GM19043 (cell line): Measurements from ENCODE around the gene RBM19.

Source experiments
- ATAC-seq: cut with Tn5 transposase; IDR thresholded peaks from one replicate; pipeline ENCODE4 v1.9.1; 2021; ENCODE audit warnings: low read depth; ENCODE audit not compliant: unreplicated experiment

RBM19 gene

GRCh38 chr12:113889891-113890581 lies 76.1 kb downstream of the RBM19 start:
- no peak for ATAC-seq

- no peak for ATAC-seq
Observed at GRCh38 chr12:113889076-113889475, 77.0 kb downstream of the RBM19 start.

GRCh38 chr12:113888435-113888834 lies 77.7 kb downstream of the RBM19 start:
- ATAC-seq: no peak

DNA sequence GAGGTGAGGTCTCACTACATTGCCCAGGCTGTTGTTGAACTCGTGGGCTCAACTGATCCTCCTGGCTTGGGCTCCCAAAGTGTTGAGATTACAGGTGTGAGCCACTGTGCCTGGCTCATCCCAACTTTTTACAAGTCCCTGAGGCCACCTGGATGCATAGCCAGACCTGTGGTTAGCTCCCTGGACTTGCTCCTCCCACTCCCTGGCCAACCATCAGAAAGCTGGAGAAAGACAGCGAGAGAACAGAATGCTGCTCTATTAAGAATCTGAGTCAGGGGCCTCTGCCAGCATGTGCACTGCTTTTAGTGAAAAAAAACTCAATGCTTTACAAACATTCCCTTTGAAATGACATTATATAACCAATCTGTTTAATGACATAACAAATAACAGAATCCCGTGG lies 78.2 kb downstream of the RBM19 start:
- no peak for ATAC-seq

DNA sequence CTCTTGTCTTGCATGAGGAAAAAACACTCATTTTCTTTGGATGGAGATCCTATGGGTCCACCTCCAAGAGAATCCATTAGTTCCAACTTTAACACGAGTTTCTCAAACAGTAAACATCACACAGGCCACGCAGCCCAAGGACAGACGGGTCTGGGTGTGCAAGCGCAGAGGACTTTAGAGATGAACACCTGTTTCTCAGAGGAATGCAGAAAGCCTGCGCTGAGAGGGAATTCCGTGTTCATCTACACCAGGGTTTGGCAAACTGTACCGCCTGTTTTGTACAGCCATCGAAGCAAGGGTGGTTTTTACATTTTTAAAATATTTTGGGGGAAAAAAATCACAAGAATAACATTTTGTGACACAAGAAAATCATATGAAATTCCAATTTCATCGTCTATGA lies 79.4 kb downstream of the RBM19 start:
- no peak for ATAC-seq

- no peak for ATAC-seq
Observed at GRCh38 chr12:113884392-113884791, 81.7 kb downstream of the RBM19 start.

GRCh38 chr12:113882690-113883089 lies 83.4 kb downstream of the RBM19 start:
- no peak for ATAC-seq

DNA sequence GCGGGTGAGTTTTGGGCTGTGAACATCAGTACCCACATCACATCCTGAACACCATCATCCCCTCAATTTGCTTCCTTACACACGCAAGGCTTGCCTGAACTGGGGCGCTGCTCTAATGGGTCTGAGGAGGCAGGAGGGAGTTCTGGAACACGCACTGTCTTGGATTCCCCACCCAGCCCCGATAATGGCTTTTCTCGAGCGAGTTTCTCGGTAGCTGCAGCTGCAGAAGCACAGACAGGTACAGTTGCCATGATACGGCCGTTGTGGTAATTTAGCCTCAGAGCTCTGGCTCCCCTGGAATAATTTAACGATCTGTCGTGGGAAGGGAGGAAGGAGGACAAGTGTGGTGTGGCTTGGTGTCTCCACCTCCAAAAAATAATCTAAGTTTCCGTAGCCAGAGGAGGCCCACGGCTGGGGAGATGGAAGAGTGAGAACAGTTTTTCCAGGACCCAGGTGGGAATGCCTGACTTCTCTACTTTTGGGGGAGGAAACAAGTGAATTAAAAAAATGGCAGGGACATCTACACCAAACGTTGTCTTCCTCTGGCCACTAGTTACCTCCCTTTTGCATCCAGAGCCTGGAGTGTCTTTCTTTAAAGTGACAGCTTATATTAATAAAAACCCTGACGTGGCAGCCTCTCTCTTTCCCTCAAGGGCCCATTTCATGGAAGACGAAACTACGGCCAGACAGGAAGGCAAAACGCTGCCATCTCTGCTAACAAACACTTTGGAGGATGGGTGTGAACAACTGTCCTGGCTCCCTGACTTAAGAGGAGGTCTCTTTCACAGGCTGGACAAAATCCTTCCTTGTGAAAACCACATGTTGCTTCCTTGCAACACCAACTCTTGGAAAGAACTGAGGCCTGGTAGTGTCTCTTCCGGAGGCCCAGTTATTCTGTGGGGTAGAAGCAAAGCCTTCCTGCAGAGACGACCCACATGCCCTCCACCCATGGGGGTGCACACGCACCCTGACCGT lies 84.8 kb downstream of the RBM19 start:
- ATAC-seq: no peak

DNA sequence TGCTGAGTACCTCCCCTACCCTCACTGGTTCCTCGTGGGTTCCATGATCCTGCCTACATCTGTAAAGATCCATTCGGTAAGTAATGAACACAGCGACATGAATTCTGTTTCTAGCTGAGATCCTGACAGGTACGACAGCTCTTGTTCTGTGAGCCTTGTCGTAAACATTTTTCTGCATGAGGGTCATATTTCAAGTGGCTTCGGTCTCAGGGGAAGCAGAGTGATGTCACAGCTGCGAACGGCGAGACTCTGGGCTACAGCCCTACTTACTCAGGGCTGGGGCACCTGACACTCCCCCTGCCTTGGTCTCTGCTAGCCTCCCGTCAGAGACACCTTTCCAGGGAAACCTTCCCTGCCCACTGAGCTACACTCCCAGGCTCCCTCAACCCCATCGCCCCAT lies 85.8 kb downstream of the RBM19 start:
- ATAC-seq: no peak

DNA sequence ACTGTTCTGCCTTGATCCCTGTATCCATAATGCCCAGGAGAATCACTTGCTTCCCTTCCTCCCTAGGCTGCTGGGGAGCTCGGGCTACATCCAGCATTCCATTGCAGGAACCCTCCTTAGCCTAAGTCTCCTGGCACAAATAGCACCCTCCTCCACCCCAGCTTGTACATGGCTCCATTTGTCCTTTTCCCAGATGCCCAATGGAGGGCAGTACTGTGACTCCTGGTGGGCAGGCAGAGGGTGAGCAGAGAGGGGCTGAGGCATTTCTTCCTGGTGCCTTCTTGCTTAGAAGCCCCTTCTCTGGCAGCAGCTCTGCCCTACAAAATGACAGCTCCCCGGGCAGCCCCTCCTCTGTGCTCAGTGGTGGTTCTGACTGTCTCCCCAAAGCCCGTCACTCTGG lies 86.5 kb downstream of the RBM19 start:
- no peak for ATAC-seq

DNA sequence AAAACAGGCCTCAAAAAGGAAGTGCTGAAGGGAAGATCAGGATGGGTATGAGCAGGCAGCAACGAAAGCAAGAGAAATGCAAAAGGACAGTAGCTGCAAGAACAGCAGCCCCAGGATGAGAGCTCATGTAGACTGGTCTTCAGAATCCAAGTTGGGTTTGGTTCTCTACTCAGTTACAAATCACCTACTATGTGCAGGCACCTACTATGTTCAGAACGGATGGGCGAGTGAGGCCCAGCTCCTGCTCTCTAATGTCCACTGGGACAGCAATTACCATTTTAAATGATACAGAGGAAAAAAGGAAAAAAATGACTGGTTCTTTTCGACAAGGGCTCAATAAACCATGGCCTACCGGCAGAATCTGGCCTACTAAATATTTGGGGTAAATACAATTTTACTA lies 88.5 kb downstream of the RBM19 start:
- no peak for ATAC-seq

DNA sequence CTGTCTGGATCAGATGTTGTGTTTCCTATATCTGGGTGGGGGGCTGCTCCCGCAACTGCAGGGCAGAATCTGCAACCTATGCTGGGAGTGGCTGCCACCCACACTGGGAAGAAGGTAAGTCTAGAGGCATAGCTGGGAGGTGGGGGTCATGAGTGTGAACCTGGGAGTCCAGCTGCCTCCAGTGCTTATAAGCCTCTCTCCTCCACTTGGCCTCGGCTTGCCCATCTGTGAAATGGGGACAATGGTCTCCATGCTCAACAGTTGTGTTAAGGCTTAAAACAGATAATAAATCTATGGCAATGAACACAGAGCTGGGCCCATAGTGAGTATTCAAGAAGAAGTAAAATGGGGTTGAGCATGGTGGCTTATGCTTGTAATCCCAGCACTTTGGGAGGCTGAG lies 90.0 kb downstream of the RBM19 start:
- no peak for ATAC-seq

DNA sequence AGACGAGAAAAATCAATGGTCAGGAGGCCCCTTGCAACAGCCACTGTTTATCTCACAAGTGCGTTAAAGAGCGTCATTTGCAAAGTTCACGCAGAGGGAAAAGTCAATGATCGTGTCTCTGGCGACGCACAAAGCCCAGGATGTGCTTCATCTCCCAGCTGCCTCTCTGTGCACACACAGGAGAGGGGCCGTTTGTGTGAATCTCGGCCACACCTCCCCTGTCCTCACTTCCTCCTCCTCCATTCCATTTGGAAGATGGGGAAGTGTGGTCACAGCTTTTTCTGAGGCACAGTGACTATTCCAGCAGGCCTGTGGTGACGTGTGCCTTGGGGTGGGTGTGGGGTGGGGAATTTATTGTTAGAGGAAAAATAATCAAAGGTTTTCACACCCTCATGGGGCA lies 90.4 kb downstream of the RBM19 start:
- no peak for ATAC-seq

DNA sequence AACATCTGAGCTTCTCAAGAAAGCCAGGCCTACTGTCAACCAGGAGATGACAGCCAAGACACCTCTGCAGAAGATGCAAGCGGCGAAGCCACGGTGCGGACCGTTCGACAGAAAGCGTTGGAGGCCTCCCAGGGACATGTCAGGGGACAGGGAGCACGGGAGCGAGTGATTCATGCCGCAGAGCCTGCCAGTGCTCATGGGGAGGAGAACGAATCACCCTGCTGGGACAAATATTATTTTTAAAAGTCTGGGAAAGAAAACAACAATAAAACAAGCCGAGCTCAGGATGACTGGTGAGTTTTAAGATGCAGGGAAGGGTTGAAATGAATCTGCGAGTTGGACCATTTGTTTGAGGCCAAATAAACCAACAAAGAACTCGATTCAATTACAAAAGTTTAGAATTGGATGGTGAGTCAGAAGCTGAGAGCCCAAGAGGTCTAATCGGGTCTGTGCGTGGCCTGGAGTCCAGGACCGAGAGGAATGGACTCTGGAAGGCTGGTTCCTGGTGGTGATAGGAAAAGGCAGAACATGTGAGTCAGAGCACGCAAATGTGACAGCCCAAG lies 91.0 kb downstream of the RBM19 start:
- ATAC-seq: no peak

- ATAC-seq: no peak
Observed at GRCh38 chr12:113874326-113874725, 91.8 kb downstream of the RBM19 start.

DNA sequence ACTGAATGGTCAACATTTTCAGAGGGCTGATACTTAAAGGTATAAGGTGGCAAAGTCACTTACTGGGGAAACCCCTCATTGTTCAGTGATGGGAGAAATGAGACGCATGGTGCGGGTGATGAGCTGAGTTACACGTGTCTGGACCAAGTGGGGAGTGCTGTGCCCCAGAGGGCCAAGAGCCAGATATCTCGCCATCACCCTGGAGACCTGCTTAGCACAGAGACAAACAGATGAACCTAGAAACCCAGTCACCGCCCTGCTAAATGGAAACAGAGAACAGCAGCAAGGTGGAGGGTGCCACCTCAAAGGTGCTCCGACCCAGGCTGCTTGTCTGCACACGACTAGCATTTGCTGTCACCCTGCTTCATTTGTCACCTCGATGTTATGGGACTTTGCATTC lies 92.4 kb downstream of the RBM19 start:
- no peak for ATAC-seq

DNA sequence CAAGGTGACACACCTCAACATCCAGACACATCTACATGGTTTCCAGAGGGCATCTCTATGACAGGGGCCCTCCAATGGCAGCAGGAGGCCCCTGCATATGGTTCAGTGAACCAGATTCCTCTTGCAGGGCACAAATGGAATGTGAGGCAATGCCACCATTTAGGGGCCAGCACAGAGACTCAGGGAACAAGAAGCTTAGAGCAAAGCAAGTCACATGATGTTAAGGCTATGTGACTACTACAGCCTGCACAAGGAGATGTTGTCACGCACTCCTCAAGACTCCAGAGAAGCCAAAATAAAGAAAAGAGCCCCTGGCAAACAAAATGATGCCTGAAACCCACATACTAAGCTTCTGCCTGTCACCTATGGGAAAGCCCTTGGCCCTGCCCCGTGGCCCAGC lies 95.2 kb downstream of the RBM19 start:
- no peak for ATAC-seq

- ATAC-seq: no peak
Observed at GRCh38 chr12:113870035-113870434, 96.1 kb downstream of the RBM19 start.

- ATAC-seq: no peak
Observed at GRCh38 chr12:113868365-113868764, 97.8 kb downstream of the RBM19 start.

- no peak for ATAC-seq
Observed at GRCh38 chr12:113867258-113867657, 98.9 kb downstream of the RBM19 start.

DNA sequence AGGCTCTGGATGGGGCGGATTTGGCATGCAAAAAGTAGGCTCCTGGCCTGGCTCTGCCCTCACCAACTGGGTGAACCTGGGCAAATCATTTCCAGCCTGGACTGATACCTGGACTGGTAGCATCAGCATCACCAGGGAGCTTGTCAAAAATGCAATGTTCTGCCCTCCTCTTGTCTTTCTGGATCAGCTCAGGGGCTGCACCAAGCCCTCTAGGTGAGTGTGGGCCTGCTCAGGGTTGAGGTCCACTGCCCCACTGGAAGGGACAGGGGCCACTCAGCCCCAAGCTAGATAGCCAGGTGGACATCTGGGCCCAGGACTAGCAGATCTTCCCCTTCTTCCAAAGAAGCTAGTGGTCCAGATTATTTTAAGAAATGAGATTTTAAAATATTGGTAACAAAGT lies 99.6 kb downstream of the RBM19 start:
- ATAC-seq: no peak

DNA sequence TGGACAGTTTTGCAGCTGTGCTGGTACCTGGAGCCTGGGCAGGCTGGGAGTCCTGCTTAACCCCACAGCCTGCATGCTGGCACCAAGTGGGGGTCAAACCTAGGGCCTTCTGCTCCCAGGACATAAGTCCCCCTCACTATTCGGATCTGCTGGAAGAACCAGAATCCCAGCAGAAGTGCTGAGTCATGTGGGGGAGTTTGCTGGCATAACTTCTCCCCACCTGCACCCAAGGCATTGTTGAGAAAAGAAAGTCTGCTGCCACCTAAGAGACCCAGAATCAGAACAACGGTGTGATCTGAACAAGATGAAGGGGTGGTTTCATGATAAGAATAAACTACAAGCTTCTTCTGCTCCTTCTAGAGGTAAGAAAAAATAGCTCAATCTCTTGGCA lies 102.7 kb downstream of the RBM19 start:
- ATAC-seq: no peak
